GM10847 (cell line): ENCODE results near the gene UBE2E3.

Experiments
- POLR2A ChIP-seq: IDR thresholded peaks from 2 replicates; pipeline ENCODE4 v1.6.1; 2011; ENCODE audit not compliant: insufficient read length; ENCODE audit errors: extremely low read depth

Gene UBE2E3

DNA sequence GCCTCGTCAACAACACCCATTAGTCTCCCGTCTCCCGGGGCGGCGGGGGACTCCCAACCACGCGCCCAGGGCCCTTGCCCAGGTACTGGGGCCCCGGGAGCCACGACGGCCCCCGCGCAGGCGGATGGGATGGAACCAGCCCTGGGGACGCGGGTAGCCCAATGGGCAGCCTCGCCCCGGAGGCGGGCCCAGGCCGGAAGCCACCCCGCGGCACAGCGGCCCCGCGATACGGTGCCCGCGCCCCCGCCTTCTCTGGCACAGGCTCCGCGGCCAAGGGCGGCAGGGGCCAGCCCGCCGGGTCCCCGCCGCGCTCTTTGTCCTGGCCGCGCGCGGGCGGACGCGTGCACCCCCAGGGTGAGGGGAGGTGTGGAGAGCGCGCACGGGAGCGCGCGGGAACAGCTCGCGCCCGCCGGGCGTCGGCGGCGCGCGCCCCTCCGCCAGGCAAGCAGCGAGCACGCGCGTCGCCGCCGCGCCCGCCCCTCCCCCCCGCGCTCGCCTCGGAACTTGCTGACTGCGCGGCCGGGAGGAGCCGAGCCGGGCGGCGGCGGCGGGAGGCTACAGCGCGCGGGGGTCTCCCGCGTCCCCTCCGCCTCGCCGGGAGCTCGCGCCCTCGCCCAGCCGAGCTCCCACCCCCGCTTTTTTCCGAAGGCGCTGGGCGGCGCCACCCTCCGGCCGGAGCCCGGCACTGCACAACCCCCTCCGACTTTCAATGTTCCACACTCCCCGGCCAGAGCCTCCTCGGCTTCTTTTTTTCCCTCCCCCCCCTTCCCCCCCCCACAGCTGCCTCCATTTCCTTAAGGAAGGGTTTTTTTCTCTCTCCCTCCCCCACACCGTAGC is at the start of gene UBE2E3:
UBE2E3 (plus strand) TSS at position 500 of the 837 bp plus-strand sequence. CDS start 1,438 bp downstream, outside the sequence.
- TF ChIP-seq POLR2A, result peak; percentile 45

DNA sequence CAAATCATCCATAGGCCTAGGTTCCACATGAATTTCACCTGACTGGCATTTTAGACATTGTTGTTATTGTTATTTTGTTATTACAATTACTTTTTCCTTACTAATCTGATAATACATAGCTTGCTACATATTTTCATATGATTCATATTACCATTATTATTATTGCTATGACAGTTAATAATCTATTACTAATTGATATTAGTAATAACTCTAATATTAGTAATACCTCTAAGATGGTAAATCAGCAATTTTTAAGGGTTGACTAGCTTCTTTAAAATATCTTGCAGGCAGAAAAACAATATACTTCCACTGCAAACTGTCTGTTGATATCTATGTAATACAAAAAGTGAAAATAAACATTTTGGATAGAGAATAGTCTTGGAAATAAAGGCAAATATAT is 48.6 kb upstream of the UBE2E3 start:
- TF ChIP-seq POLR2A, result no peak

DNA sequence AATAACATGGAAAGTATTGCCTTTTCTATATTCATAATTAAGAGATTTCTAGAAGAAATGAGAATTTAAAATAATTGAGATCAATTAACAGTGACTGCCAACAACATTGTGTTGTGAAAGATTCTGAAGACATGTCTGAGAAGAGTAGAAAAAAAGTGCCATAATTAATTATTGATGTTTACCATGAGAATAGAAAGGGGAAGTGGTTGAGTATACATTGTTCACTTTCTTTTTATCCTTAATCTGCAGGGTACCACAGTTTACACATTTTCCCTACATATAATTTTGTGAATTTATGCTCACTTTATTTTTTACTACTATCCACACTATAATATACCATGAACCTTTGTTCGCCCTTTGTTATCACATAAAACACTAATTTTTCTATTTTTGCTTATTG is 47.1 kb upstream of the UBE2E3 start:
- TF ChIP-seq POLR2A, result no peak

DNA sequence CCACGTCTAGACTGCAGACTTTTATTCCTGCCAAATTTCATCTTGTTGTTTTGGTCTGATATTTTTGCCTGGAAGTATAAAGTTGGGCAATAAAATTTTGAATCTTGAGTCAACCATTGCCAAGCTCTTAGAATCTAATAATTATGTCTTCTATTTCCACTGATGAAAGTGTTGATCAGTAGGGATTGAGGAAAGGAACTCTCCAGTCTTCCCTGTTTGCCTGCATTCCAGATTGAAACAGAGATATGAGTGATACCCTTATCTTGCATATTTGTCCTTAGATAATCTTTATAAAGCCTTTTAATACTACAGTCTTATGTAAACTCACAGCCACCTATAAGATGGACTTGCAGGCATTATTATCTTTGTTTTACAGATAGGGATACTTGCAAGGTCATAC is 45.5 kb upstream of the UBE2E3 start:
- no peak for TF ChIP-seq POLR2A

DNA sequence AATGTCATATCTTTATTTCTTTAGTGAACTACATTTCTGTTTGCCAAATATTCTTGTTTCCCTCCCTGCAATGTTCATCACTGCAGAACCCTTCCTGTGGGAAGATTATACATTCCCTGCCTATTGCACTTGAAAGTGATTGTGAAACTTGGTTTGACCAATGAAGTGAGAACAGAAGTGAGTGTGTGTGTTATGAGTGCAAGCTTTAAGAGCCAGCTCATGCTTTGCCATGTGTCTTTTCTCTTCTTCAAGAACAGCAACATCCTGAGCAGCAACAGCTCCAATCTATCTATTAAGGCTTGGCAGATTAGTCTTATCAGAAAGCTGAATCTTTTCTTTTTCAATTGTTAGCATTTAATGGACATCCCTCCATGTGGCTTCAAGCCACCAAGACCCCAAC is 42.0 kb upstream of the UBE2E3 start:
- TF ChIP-seq POLR2A, result no peak

DNA sequence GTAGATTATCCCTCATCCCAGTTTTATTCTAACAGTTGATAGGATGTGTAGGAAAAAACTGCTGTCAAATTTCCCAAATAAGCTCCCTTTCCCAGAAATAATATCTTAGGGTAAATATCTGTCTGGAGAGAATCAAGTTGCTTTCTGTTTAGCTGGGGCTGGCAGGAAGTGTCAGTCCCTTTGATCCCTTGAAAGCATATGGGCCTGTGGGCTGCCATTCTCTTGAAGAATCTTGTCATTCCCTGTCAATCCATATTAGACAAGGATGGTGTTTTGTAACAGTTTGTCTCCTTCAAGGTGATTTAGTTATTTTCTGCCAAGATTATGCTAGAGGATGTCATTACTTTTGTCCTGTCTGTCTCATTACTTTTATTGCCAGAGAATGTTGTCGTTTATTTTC is 37.1 kb upstream of the UBE2E3 start:
- TF ChIP-seq POLR2A, result no peak

DNA sequence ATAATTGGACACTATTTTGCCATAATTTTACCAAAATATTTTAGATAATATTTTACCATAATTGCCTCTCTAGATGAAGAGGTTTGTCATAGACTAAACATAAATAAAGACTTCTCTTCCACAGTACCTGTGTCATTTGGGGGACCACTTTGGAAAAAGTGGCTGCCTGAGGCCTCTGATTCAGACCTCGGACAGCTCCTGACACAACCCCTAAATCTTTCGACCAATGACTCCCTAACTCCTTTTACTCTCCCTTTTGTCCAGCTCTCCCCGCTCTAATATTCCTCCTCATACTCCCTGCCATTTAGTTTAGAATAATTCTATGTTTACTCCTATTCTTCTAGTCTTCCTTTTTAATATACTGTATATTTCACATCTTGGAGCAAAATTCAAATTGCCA is 36.0 kb upstream of the UBE2E3 start:
- no peak for TF ChIP-seq POLR2A

DNA sequence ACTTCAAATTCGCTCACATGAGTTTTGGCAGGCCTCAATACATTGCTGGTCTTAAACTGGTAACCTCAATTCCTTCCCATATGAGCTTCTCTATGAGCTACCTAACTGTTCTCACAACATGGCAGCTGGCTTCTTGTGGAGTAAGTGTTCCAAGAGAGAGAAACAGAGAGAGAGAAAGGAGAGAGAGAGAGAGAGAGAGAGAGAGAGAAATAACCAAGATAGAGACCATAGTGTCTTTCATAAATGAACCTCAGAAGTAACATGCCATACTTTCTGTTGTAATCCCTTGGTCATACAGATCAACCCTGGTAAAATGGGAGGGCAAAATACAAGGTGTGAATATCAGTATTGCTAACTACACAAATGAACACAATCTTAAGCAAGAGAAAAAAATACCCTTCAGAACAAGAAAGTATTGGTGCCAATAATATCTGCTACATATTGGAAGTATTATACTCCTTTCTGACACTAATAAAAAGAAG is 33.2 kb upstream of the UBE2E3 start:
- no peak for TF ChIP-seq POLR2A

DNA sequence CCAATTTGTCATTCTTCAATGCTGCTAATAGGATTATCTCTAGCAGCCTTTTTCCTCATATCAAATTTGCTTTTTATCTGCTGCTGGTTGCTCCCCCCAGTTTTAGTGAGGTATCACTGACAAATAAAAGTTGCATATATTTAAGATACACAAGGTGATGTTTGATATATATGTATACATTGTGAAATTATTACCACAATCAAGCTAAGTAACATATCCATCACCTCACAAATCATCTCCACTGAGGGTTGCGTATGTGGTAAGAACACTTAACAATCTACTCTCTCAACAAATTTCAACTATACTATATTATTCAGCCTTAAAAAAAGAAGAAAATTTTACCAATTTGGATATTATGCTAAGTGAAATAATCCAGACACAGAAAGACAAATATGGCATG is 30.5 kb upstream of the UBE2E3 start:
- no peak for TF ChIP-seq POLR2A

DNA sequence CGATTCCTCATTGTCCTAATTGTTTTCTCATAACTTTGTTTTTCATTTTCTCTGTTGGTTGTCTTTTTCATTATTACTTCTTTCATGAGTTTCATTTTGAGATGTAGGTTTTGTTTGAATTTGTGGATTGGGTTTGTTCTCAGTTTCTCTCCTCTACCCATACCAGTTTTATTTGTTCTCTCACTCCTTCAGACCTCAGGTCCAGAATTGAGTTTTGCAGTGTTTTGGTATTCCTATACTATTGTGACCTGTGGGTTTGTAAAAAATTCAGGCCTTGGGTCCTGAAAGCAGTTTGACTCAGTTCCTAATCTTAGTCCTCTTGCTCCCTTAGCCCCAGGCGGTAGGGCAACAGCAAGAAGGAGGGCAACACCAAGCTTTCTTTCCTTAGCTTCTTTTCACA is 28.3 kb upstream of the UBE2E3 start:
- TF ChIP-seq POLR2A, result no peak

DNA sequence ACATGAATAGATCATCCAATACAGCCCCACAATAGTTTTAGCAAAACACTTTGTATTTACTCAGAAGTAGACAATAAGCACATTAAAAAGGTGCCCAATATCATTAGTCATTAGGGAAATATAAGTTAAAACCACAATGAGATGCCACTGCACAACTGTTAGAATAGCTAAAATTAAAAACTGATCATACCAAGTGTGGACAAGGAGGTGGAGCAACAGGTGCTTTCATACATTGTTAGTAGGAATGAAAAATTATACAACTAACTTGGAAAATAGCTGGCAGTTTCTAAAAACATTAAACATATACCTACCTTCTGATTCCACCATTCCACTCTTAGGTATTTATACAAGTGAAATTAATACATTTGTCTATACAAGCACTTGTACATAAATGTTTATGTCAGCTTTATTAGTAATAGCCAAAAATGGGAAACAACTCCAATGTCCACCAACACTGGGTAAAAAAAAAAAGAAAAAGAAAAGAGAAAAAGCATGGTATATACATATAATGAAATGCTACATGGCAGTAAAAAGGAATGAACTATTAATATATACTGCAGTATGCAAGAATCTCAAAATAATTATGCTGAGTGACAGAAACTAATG is 27.6 kb upstream of the UBE2E3 start:
- TF ChIP-seq POLR2A, result no peak

DNA sequence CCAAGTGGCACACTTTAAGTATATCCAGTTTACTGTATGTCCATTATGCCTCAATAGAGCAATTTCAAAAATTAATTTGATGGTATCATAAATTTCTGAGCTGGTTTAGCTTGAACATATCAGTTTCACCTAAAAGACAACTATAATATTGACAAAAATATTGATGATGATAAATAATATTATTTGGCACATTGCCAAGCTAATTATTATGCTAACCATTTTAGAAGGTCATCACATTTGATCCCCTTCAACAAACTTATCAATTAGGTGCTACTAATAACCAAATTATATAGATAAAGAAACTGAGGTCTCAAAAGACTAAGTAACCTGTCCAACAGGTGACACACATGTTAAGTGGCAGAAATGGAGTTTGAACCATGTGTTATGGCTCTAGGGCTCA is 26.9 kb upstream of the UBE2E3 start:
- no peak for TF ChIP-seq POLR2A

DNA sequence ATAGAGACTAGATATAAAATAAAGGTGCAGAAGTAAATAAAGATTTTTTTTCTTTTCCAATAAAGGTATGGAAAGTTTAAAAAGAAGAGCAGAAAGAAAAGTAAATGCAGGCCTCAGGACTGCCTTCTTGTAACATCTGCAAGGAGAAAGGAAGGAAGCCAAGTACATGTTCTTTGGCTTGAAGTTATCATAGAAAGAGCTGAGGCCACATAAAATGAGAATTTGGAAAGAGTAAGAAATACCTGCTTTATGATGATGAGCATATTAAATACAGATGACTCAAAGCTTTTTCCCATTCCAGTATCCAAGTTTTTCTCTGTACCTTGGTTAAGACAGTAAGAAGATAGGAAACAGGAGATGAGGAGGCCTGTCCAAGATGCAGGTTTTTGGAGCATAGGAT is 25.3 kb upstream of the UBE2E3 start:
- no peak for TF ChIP-seq POLR2A

DNA sequence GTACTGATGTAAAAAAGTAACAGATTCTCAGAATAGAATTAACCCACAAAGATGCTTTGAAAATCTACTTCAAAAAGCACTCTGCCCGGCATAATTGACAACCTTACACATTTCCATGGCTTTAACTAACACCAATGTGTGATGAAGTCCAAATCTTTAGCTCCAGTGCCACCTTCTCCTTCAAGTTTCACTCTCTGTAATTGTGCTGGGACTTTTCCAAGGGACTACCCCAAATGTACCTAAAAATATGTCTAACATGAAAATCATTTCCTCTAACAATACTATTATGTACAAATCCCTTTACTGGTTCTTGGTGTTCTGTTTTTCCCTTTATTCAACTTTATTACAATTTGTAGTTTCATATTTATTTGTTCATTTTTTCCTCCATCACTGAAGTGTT is 20.6 kb upstream of the UBE2E3 start:
- TF ChIP-seq POLR2A, result no peak

DNA sequence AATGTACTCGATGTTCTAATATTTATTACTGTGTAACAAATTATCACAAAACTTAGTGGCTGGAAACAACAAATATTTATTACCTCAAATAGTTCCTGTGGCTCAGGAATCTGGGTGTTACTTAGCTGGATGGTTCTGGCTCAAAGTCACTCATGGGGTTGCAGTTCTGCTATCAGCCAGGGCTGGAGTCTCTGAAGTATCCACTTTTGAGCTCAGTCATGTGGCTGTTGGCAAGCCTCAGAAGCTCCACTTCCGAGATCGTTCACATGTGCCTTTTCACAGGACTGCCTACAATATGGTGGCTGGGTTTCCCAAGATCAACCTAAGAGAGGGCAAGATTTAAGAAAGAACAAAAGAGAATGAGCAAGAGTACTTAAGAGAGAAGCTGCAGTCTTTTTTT is 19.4 kb upstream of the UBE2E3 start:
- no peak for TF ChIP-seq POLR2A

DNA sequence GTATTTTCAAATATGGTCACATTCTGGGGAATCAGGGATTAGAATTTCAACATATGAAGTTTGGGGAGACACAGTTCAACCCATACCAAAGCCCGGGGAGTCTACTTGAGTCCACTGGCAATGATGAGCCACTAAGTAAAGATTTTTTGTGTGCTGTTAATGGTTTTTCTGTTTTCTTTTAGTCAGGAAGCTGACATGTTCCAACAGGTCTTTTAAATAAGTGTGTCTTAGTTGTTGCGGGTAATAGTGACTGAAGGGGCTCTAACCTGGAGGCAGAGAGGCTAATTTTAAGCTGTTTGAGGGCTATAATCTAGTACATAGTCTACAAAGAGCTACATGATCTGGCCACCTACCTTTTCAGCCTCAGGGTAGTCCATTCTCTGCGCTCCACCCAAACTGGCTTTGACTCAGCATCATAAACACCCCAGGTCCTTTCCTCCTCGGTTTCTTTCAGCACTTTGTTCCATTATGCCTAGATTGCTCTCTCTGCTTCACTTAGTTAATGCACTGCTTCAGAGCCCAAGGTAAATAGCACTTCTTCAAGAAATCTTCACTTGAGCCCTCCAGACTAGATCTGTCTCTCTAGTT is 17.6 kb upstream of the UBE2E3 start:
- no peak for TF ChIP-seq POLR2A

DNA sequence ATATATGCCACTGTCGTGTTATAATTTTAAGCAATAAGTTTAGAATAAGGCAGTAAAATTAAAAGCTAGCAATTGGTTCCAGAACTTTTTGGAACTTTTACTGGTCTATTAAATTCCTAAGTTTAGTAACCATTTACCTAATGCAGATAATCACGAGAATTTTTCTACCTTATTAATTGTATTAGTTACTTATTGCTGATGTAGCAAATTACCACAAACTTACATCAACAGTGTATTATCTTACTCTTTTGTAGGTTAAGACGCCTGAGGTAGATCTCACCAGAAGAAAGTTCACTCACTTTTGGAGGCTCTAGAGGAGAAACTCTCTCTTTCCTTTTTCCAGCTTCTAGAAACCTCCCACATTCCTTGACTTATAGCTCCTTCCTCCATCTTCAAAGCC is 14.0 kb upstream of the UBE2E3 start:
- TF ChIP-seq POLR2A, result no peak

DNA sequence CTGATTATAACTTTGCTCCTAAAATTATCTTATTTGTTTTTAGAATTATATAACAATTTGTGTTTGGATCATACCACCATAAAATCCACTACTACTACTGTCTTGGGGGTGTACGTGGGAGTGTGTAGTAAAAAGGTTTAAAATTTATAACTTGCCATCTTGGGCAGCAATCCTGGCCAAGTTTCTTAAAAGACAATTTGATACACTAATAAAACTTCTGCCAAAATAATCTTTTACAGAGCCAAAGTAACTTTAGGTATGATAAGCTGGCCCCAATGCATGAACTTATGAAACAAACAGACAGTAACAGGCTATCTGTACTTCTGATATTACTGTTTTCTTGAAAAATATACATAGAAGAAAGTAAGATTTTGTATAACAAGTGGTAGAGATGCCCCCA is 11.3 kb upstream of the UBE2E3 start:
- no peak for TF ChIP-seq POLR2A
